Endothelial cell of umbilical vein (primary cell): ENCODE data around the gene SLC5A10.

Experiments
- POLR2A ChIP-seq: IDR thresholded peaks from 2 replicates; pipeline ENCODE4 v1.6.1; 2012; ENCODE audit warnings: low read depth, mild to moderate bottlenecking, control low read depth, low read length
- TF ChIP-seq, protein P1 (sequence below), 2 donors: IDR thresholded peaks; 1 replicate in 1 of 2; 2 replicates in 1 of 2; pipeline ENCODE4 v1.5.1; 2011; ENCODE audit warnings: low read length in 2 of 2, mild to moderate bottlenecking in 2 of 2, moderate library complexity in 2 of 2, control low read depth in 1 of 2, inconsistent platforms in 1 of 2, low read depth in 1 of 2; ENCODE audit not compliant: insufficient read depth in 1 of 2; ENCODE audit errors: extremely low read depth in 1 of 2
- TF ChIP-seq, protein P2 (sequence below): IDR thresholded peaks from 2 replicates; pipeline ENCODE4 v1.6.1; 2011; ENCODE audit not compliant: insufficient read depth, insufficient read length

DNA sequence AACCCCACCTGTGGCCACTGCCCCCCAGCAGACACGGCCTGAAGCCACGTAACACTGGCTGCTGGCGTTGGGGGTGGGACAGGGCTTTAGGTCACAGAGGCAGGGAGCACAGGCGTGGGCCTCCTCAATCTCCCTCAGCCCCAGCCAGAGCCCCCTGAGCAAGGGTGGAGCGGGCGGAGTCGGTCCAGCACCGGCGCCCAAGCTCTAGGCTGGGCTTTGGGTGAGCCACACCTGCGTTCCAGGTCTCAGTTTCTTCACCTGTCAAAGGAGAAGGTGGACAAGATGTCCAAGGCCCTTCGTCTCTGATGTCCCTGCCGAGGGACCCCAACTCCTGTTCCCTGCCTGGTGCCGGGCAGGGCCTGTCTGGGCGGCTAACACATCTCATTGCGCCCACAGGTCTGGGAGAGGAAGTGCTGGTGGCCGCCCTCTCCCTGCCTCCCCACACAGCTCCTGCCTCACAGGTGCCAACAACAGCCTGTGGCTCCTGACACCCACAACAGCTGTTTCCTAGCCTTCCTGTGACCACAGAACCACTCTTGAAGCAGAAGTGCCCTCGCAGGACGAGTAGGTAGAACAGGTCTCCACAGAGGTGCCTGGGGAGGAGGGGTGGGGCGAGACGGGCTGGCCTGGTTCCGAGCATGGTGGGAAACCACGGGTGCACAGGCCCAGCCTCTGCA lies 40.6 kb downstream of the SLC5A10 start:
- TF ChIP-seq, protein P1, sequence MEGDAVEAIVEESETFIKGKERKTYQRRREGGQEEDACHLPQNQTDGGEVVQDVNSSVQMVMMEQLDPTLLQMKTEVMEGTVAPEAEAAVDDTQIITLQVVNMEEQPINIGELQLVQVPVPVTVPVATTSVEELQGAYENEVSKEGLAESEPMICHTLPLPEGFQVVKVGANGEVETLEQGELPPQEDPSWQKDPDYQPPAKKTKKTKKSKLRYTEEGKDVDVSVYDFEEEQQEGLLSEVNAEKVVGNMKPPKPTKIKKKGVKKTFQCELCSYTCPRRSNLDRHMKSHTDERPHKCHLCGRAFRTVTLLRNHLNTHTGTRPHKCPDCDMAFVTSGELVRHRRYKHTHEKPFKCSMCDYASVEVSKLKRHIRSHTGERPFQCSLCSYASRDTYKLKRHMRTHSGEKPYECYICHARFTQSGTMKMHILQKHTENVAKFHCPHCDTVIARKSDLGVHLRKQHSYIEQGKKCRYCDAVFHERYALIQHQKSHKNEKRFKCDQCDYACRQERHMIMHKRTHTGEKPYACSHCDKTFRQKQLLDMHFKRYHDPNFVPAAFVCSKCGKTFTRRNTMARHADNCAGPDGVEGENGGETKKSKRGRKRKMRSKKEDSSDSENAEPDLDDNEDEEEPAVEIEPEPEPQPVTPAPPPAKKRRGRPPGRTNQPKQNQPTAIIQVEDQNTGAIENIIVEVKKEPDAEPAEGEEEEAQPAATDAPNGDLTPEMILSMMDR (IDR thresholded peaks at IDR 0.05; ENCODE audit: extremely low read depth in 1 of 2, insufficient read depth in 1 of 2, low read depth in 1 of 2, low read length in 2 of 2): no peak
- TF ChIP-seq, protein P2, sequence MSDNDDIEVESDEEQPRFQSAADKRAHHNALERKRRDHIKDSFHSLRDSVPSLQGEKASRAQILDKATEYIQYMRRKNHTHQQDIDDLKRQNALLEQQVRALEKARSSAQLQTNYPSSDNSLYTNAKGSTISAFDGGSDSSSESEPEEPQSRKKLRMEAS: no peak
- TF ChIP-seq POLR2A: no peak
